H1 (cell line): ENCODE measurements around the gene CELF2.

Experiments used
- CTCF ChIP-seq, 3 experiments: IDR thresholded peaks; 1 replicate in 2 of 3; 2 replicates in 1 of 3; pipeline versions ENCODE4 v1.5.1 to v1.6.1; 2011; ENCODE audit warnings: low read length in 3 of 3, mild to moderate bottlenecking in 3 of 3, inconsistent platforms in 2 of 3, low read depth in 1 of 3, moderate library complexity in 1 of 3; ENCODE audit not compliant: insufficient read depth in 1 of 3; ENCODE audit errors: control extremely low read depth in 1 of 3
- EP300 ChIP-seq, 2 experiments: IDR thresholded peaks; 1 replicate in 1 of 2; 2 replicates in 1 of 2; pipeline ENCODE4 v1.6.1; 2011 to 2012; ENCODE audit warnings: low read depth in 2 of 2, low read length in 2 of 2, mild to moderate bottlenecking in 2 of 2, borderline replicate concordance in 1 of 2, inconsistent platforms in 1 of 2, moderate library complexity in 1 of 2
- FOSL1 ChIP-seq: IDR thresholded peaks from 2 replicates; pipeline ENCODE4 v1.6.1; 2011; ENCODE audit warnings: mild to moderate bottlenecking, low read depth, low read length, moderate library complexity; ENCODE audit not compliant: insufficient read depth
- POLR2A ChIP-seq, 2 experiments: IDR thresholded peaks; 1 replicate in 1 of 2; 2 replicates in 1 of 2; pipeline ENCODE4 v1.6.1; 2011; ENCODE audit warnings: low read depth in 2 of 2, low read length in 2 of 2, mild to moderate bottlenecking in 2 of 2; ENCODE audit errors: control extremely low read depth in 1 of 2
- SIN3A ChIP-seq, 2 experiments: IDR thresholded peaks in 1 of 2; conservative IDR thresholded peaks in 1 of 2; 2 replicates each; pipeline ENCODE4 v1.6.1; 2011 to 2012; ENCODE audit warnings: low read length in 2 of 2, improper control_type of control experiment in 1 of 2, low read depth in 1 of 2, mild to moderate bottlenecking in 1 of 2
- SP1 ChIP-seq: IDR thresholded peaks from 2 replicates; pipeline ENCODE4 v1.6.1; 2011; ENCODE audit warnings: low read depth, low read length
- TBP ChIP-seq: IDR thresholded peaks from 2 replicates; pipeline ENCODE4 v1.6.1; 2011; ENCODE audit warnings: low read depth, low read length, improper control_type of control experiment

- TF ChIP-seq SP1, result no peak
- TF ChIP-seq CTCF (IDR thresholded peaks at IDR 0.05; ENCODE audit: control extremely low read depth in 1 of 3, insufficient read depth in 1 of 3, low read depth in 1 of 3, low read length in 3 of 3), result no peak
- TF ChIP-seq TBP, result no peak
- no peak for TF ChIP-seq SIN3A (conservative IDR thresholded peaks at IDR 0.05 in 1 of 2, IDR thresholded peaks at IDR 0.05 in 1 of 2; ENCODE audit: low read depth in 1 of 2, low read length in 2 of 2)
- no peak for TF ChIP-seq POLR2A (IDR thresholded peaks at IDR 0.05; ENCODE audit: control extremely low read depth in 1 of 2, low read depth in 2 of 2, low read length in 2 of 2)
- TF ChIP-seq EP300 (IDR thresholded peaks at IDR 0.05; ENCODE audit: borderline replicate concordance in 1 of 2, low read depth in 2 of 2, low read length in 2 of 2), result no peak
- TF ChIP-seq FOSL1, result no peak
Measured at GRCh38 chr10:11379771-11380170, 362.1 kb downstream of the CELF2 start.
